Endothelial cell of hepatic sinusoid (primary cell): ENCODE data around the gene THBD.

Source experiments
- in situ Hi-C: cut with HindIII; loops from 2 replicates; pipeline ENCODE4 v1.10.0; 2017; ENCODE audit warnings: low sequenced_read_pairs

THBD gene

GRCh38 chr20:23049201-23050075 lies at the start of gene THBD:
Gene THBD (minus strand): TSS chr20:23049672. CDS start chr20:23049504, 168 bp downstream.
- in situ Hi-C loops, result loop anchor here (5.0 kb wide), 1 partner anchor 357 kb away; no protein-coding TSS in a partner anchor

- in situ Hi-C loops, result no loop called here
These were observed 48.4 kb upstream of the THBD start for GRCh38 chr20:23097636-23098580.

- in situ Hi-C loops, result no loop called here
These were observed 47.6 kb upstream of the THBD start for GRCh38 chr20:23096986-23097520.

GRCh38 chr20:23096097-23096496 lies 46.6 kb upstream of the THBD start:
- in situ Hi-C loops, result no loop called here

- in situ Hi-C loops, result no loop called here
These were observed 46.0 kb upstream of the THBD start for GRCh38 chr20:23095499-23095898.

GRCh38 chr20:23094927-23095326 lies 45.5 kb upstream of the THBD start:
- in situ Hi-C loops, result no loop called here

- in situ Hi-C loops, result no loop called here
These were observed 44.9 kb upstream of the THBD start for GRCh38 chr20:23094213-23094896.

- in situ Hi-C loops, result no loop called here
These were observed 44.1 kb upstream of the THBD start for GRCh38 chr20:23093613-23094012.

- in situ Hi-C loops, result no loop called here
These were observed 43.5 kb upstream of the THBD start for GRCh38 chr20:23092861-23093495.

GRCh38 chr20:23092384-23092756 lies 42.9 kb upstream of the THBD start:
- in situ Hi-C loops, result no loop called here

GRCh38 chr20:23091721-23092383 lies 42.4 kb upstream of the THBD start:
- in situ Hi-C loops, result no loop called here

GRCh38 chr20:23090878-23091277 lies 41.4 kb upstream of the THBD start:
- in situ Hi-C loops, result no loop called here

GRCh38 chr20:23090147-23090546 lies 40.7 kb upstream of the THBD start:
- in situ Hi-C loops, result no loop called here

GRCh38 chr20:23088866-23089265 lies 39.4 kb upstream of the THBD start:
- in situ Hi-C loops, result no loop called here

GRCh38 chr20:23087587-23088251 lies 38.2 kb upstream of the THBD start:
- in situ Hi-C loops, result no loop called here

- in situ Hi-C loops, result no loop called here
These were observed 37.5 kb upstream of the THBD start for GRCh38 chr20:23086931-23087411.

GRCh38 chr20:23086056-23086566 lies 36.6 kb upstream of the THBD start, which contains the start of gene CD93:
Gene CD93 (minus strand): TSS chr20:23086324. CDS start chr20:23086192, 132 bp downstream.
- in situ Hi-C loops, result no loop called here

GRCh38 chr20:23085436-23086055 lies 36.1 kb upstream of the THBD start:
- in situ Hi-C loops, result no loop called here
